HPDE6-E6E7 (cell line): ENCODE data around the gene BICRAL.
"Not testable (repeated sequence)": the region's sequence is repeated elsewhere in the genome, so short reads cannot be mapped to it uniquely, and the experiment has no call there.

Experiments
- DNase-seq: peaks from one replicate; pipeline ENCODE4 v3.0.0; 2011; ENCODE audit warnings: missing footprints; ENCODE audit errors: extremely low spot score

BICRAL gene

GRCh38 chr6:42845327-42845694 lies 63.5 kb downstream of the BICRAL start:
- no peak for DNase-seq

- no peak for DNase-seq
These were observed 64.7 kb downstream of the BICRAL start for GRCh38 chr6:42846505-42846904.

GRCh38 chr6:42848700-42849099 lies 66.8 kb downstream of the BICRAL start:
- DNase-seq: no peak

- no peak for DNase-seq
These were observed 69.7 kb downstream of the BICRAL start for GRCh38 chr6:42851599-42851998.

GRCh38 chr6:42860036-42860435 lies 78.2 kb downstream of the BICRAL start:
- DNase-seq: no peak

GRCh38 chr6:42860481-42860880 lies 78.6 kb downstream of the BICRAL start:
- no peak for DNase-seq

- no peak for DNase-seq
These were observed 82.8 kb downstream of the BICRAL start for GRCh38 chr6:42864602-42865001.

GRCh38 chr6:42870145-42870936 lies 88.5 kb downstream of the BICRAL start:
- no peak for DNase-seq

GRCh38 chr6:42871711-42872110 lies 89.9 kb downstream of the BICRAL start:
- DNase-seq: no peak

- no peak for DNase-seq
These were observed 91.5 kb downstream of the BICRAL start for GRCh38 chr6:42873313-42873712.

- no peak for DNase-seq
These were observed 95.8 kb downstream of the BICRAL start for GRCh38 chr6:42877695-42878094.

- peak; percentile 60 for DNase-seq
These were observed 97.8 kb downstream of the BICRAL start, which contains the start of gene RPL7L1 for GRCh38 chr6:42879372-42880239. TSS of gene RPL7L1 (plus strand) at chr6:42879616. CDS start at chr6:42879911, 295 bp downstream.

- DNase-seq: not testable (repeated sequence)
These were observed 98.5 kb downstream of the BICRAL start for GRCh38 chr6:42880240-42880817.

- DNase-seq: not testable (repeated sequence)
These were observed 99.0 kb downstream of the BICRAL start for GRCh38 chr6:42880871-42881270.

GRCh38 chr6:42885702-42886101 lies 103.8 kb downstream of the BICRAL start:
- no peak for DNase-seq

- not testable (repeated sequence) for DNase-seq
These were observed 106.3 kb downstream of the BICRAL start for GRCh38 chr6:42888201-42888600.

GRCh38 chr6:42889815-42890214 lies 108.0 kb downstream of the BICRAL start:
- DNase-seq: no peak

- peak; percentile 93 for DNase-seq
These were observed 108.7 kb downstream of the BICRAL start for GRCh38 chr6:42890311-42891198.

GRCh38 chr6:42891199-42891722 lies 109.4 kb downstream of the BICRAL start:
- DNase-seq: no peak

GRCh38 chr6:42894041-42894828 lies 112.4 kb downstream of the BICRAL start:
- DNase-seq: not testable (repeated sequence)
